HG03460 (cell line): ENCODE results near the gene PDK4.
A peak's percentile ranks its signal among the peaks of the same experiment; 100 is the strongest.

Experiments
- ATAC-seq: cut with Tn5 transposase; IDR thresholded peaks from one replicate; pipeline ENCODE4 v1.9.1; 2021; ENCODE audit not compliant: unreplicated experiment

The PDK4 gene

DNA sequence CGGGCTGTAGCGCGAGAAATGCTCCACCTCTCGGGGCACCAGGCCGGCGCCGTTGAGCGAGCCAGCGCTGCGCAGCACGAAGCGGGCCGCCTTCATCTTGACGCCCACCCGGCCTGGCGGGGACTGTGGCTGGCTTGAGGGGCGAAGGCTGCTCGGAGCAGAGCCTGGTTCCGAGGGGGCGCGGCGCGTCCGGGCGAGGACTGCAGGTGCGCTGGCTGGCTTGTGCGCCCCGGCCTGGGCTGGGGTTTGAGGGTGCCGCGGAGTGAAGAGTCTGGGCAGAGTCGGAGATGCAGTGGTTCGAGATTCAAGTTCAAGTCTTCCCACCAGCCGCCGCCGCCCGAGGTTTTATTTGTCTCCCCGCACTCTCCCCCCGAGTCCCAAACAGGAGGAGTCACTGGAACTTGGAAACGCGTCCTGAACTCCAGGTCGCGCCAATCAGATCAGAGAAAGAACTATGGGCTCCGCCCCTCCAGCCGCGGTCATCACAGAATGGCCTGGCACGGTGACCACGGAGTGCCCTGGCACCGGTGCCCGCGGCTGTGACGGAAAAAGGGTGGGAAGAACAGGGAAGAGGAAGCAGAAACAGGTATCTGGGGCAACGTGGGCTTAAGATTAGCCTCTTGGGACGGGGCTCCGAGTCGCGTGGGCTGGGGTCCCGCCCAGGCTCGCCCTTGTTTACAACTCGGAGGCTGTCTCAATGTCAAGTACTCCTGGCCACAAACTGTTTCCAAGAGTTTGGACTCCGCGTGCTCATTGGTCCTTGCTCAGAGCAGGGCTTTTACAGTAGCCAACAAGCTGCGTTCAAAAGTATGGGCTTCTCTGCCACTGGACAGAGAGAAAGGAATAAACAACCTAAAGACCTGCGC lies at the start of gene PDK4:
TSS of gene PDK4 (minus strand) at position 319 of the 866 bp plus-strand sequence. CDS start at position 96, 223 bp downstream.
- ATAC-seq, result no peak

DNA sequence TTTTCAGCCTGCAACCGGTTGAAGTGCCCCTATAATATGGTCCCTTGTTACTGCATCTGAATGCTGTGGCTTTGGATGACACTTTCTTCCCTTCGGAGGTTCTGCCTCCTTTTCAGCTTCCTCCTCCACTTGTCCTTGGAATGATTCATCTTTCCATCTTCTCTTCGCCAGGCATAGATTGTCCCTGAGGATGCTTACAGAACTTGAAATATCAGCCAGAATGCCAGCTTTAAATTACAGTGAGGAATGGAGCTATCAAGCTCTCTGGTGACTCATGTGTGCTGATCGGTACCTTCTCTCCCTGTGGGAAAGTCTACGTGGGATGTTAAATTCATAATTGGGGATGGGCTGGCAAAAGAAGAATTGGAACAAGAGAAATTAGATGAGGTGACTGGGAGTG lies 45.9 kb upstream of the PDK4 start:
- no peak for ATAC-seq

GRCh38 chr7:95636140-95636940 lies 40.0 kb upstream of the PDK4 start:
- no peak for ATAC-seq

DNA sequence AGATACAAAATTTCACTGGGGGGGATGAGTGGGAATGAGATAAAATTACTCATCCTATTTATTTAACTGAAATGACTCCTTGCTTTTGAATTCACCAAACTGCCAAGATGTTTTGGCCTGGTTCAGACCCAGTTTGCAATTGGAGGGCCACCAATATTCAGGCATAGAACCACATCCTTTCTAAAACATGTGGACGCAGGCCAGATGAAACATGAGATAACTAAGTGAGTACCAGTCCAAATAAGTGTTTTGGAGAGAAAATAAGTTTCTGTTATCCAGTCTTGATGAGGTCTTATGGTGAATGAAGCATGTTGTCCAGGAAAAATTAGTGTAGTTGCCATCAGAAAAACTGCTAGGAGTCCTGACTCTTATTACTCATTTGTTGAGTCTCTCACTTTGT lies 36.3 kb upstream of the PDK4 start:
- ATAC-seq, result no peak

GRCh38 chr7:95631527-95631926 lies 35.2 kb upstream of the PDK4 start:
- ATAC-seq, result no peak

DNA sequence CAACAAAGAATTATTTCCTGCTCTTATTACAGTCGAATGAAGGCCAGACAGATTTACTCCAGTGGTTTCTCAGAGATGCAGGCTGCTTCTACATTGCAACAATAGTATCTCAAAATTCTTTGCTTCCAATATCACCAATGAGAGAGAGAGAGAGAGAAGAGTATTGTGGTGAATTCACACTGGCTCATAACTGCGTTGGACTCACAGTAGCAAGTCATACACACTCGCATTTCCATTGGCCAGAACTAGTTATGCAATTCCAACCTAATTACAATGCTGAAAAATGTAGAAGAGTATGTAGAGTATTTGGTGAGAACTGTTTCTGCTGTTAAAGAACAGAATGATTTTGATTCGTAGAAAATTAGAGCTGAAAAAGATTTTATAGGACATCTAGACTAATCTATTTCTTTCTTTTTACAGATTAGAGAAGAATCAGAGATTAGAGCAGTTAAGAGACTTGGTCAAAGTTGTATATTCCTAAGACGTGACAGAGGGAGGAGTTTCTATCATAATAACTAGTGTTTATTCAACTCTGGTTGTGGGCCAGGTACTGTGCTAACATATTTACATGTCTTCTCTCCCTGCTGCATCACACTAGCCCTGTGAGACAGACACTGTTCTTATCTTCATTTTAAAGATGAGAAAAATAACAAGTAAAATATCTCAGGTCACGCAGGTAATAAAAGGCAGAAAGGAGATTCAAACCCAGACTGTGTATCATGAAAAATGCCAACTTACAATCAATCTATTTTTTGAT lies 34.6 kb upstream of the PDK4 start:
- no peak for ATAC-seq

GRCh38 chr7:95628831-95629439 lies 32.6 kb upstream of the PDK4 start:
- ATAC-seq, result no peak

DNA sequence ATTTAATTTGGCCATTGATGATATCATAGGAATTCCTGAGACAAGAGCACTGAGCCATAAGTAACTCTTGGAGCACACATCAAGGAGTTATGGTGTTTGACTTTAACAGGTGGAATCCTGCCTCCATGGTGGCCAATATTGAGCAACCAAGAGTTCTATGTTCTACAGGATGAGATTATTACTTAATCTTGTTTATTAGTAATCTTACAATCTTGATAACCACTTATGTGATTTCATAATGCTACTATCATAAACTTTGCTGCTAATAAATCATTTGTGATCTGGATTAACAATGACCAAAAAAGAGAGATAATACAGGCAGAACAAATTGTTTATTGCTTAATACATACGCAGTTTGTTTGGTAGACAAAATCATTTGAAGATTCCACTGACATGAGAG lies 27.5 kb upstream of the PDK4 start:
- no peak for ATAC-seq

- no peak for ATAC-seq
Measured at GRCh38 chr7:95622859-95623258, 26.5 kb upstream of the PDK4 start.

DNA sequence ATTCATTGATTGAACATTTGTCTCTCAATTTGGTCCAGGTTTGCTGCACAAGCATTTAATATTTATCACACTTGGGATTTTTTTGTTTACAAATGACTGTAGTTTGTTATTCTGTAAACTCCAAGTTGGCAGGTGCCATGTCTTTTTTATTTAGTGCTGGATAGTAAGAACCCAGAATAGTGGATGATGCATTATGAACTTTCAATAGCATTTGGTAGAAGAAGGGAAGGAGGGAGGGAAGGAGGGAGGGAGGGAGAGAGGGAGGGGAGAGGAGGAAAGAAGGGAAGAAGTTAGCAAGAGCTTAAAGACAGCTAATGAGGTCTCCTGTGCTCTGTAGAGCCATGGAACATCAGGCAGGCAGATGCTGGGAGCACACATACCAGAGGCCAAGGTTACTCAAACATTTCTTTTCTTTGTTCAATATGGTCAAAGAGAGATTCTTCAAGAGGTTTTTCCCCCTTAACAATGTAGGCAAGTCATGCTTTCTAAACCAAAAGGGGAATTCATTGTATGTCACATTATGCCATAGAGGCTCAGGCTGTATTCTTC lies 25.8 kb upstream of the PDK4 start:
- no peak for ATAC-seq

GRCh38 chr7:95621404-95621803 lies 25.1 kb upstream of the PDK4 start:
- ATAC-seq, result no peak

DNA sequence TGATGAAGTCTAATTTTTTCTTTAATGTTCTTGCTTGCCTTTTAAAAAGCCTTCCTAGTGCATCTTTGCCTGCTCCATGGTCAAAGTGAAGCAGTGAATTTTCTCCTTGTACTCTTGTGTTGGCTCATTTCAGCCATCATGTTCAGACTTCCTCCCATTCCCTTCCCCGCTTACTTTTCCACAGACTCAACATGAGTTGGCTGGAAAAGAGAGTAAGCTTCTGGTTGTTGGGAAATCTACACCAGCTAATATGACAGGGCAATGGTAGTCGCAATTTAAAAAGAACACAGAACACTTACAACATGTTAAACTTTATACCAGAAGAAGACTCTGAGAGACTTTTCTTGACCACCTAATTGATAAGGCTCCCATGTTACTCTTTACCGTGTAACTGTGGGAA lies 24.3 kb upstream of the PDK4 start:
- ATAC-seq, result no peak

- no peak for ATAC-seq
Measured at GRCh38 chr7:95619921-95620320, 23.6 kb upstream of the PDK4 start.

DNA sequence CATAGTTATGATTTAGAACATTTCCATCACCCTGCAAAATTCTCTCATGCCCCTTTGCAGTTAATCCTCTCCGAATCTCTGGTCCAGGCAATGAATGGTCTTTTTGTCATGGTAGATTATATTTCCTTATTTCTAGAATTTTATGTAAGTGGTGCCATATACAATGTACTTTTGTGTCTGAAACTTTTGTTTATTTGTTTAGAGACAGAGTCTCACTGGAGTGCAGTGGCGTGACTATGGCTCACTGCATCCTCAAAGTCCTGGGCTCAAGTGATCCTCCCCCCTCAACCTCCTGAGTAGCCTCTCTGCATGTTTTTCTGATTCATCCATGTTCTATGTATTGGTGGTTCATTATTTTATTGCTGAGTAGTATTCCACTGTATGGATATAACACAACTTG lies 23.2 kb upstream of the PDK4 start:
- no peak for ATAC-seq

DNA sequence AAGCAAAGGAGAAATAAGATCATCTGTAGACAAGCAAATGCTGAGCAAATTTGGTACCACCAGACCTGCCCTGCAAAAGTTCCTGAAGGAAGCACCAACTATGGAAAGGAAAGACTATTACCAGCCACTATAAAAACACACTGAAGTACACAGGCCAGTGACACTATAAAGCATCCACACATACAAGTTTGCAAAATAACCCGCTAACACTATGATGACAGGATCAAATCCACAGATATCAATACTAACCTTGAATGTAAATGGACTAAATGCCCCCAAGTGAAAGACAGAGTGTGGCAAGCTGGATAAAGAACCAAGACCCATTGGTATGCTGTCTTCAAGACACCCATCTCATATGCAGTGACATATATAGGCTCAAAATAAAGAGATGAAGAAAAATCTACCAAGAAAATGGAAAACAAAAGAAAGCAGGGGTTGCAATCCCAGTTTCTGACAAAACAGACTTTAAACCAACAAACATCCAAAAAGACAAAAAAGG lies 18.2 kb upstream of the PDK4 start:
- ATAC-seq, result no peak

GRCh38 chr7:95611224-95611623 lies 14.9 kb upstream of the PDK4 start:
- no peak for ATAC-seq

DNA sequence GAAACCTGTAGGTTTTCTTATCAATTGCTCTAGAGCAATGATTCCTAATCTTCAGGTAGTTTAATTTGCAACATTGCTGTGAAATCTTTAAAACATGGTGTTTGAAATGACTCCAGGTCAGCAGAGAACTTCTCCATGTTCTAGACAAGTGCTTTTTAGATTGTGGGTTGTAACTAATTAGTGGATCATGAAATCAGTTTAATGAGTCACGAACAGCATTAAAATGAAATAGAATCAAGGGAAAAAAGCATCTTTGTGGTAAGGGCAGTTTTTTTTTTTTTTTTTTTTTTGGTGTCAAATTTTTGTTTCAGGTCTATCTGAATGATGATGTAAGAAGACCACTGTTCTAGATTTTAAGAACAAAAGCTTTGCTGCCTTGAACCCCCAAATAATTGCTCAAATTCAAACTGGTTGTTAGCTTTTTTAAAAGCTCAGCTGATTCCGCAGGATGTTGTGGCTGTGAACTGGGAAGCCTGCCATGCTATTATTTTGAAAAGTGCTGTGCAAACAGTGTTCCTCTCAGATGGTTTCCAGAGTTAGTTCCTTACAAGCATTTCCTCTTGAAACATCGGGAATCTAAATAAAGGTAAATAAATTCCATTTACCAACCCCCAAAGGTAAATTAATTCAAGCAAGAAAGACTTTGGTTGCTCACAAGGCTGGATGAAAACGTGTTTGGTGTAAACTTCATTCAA lies 13.1 kb upstream of the PDK4 start:
- no peak for ATAC-seq

- peak; percentile 97 for ATAC-seq
Measured at GRCh38 chr7:95608359-95609173, 12.2 kb upstream of the PDK4 start.

GRCh38 chr7:95607561-95607960 lies 11.2 kb upstream of the PDK4 start:
- no peak for ATAC-seq
